GM12872 (cell line): ENCODE results near the gene NSG2.

Source experiments
- TF ChIP-seq, protein P1 (sequence below): IDR thresholded peaks from 3 replicates; pipeline ENCODE4 v1.5.1; 2011; ENCODE audit warnings: low read depth, mild to moderate bottlenecking, low read length, moderate library complexity; ENCODE audit not compliant: insufficient read depth

Gene NSG2

DNA sequence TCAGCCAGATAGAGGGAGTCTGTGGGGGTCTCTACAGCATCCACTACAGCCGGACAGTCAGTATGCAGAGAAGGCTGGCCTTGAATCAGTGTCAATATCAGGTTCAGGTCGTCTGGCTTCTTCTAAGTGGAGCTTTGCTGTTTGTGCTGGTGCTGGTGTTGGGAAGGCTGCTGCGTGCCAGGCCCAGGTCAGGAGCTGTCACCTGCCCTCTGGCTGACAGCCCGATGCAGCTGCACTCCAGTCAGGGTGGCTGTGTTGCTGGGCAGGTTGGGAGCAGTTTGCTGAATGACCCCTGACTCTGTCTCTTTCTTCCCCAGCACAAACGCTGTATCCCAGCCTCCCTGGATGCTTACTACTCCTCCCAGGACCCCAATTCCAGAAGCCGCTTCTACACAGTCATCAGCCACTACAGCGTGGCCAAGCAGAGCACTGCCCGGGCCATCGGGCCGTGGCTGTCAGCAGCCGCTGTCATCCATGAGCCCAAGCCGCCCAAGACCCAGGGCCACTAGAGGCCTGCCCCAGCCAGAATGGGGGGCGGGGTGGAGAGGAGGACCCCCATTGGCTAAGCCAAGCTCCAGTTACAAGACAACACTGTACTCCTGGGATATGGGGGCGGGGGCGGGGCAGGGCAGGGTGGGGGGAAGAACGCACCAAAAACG is 61.6 kb downstream of the NSG2 start:
- TF ChIP-seq, protein P1, sequence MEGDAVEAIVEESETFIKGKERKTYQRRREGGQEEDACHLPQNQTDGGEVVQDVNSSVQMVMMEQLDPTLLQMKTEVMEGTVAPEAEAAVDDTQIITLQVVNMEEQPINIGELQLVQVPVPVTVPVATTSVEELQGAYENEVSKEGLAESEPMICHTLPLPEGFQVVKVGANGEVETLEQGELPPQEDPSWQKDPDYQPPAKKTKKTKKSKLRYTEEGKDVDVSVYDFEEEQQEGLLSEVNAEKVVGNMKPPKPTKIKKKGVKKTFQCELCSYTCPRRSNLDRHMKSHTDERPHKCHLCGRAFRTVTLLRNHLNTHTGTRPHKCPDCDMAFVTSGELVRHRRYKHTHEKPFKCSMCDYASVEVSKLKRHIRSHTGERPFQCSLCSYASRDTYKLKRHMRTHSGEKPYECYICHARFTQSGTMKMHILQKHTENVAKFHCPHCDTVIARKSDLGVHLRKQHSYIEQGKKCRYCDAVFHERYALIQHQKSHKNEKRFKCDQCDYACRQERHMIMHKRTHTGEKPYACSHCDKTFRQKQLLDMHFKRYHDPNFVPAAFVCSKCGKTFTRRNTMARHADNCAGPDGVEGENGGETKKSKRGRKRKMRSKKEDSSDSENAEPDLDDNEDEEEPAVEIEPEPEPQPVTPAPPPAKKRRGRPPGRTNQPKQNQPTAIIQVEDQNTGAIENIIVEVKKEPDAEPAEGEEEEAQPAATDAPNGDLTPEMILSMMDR: no peak

DNA sequence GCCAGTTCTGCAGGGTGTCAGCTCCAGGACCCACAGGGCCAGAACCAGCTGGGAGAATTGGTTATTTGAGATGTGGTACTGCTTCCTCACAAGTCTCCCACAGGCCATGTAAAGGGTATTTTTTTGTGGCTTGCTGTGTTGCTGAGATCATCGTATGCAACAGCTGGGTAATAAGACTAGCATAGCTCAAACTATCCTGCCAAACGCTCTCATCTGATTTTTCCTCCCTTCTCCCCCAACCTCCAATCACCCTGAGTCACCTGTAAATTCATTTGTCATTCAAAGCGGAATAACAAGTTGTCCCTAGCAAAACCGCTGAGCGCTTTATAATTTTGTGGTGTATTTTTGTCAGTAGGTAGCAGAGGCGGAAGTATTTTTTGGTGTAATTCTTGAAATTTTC is 63.2 kb downstream of the NSG2 start:
- TF ChIP-seq, protein P1: no peak

DNA sequence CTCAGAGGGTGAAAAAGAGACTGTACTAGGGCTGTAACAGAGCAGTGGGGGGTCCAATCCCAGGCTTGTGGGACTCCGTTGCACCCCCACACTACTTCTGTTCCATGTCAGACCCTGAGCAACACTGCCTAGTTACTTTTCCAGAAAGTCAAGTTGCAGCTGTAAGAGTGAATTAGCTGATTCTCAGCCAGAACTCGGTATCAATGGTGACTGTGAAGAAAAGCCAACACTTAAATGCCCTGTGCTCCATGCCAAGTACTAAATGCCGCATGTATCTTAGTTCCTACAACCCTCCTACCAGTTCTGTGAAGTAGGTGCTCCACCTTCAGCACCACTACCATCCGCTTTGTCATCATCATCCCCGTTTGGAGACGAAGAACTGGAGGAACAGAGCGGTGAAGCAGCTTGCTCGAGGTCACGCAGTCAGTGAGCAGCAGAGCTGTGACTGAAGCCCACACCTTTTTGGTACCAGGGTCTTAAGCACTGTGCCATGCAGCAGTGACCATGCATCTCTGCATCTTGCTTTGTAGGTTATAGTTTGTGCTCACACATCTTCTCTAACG is 64.3 kb downstream of the NSG2 start:
- TF ChIP-seq, protein P1: no peak

DNA sequence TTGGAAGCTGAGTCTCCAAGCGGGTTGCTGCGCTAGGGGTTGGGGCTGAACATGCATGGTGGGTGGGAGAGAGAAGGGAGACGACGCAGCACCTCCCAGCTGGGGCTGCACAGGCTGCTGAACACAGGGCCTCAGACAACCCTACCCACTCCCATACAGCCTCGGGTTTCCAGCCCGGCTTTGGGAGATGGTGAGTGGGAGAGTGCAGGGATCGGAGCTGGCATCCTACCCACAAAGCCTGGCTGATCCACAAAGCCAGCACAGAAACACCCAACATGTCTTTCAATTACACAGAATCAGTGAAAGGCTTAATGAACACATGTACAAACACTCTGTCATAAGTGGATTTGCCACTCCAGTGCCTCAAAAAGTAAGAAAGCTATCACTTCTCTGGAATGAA is 64.8 kb downstream of the NSG2 start:
- TF ChIP-seq, protein P1: no peak

DNA sequence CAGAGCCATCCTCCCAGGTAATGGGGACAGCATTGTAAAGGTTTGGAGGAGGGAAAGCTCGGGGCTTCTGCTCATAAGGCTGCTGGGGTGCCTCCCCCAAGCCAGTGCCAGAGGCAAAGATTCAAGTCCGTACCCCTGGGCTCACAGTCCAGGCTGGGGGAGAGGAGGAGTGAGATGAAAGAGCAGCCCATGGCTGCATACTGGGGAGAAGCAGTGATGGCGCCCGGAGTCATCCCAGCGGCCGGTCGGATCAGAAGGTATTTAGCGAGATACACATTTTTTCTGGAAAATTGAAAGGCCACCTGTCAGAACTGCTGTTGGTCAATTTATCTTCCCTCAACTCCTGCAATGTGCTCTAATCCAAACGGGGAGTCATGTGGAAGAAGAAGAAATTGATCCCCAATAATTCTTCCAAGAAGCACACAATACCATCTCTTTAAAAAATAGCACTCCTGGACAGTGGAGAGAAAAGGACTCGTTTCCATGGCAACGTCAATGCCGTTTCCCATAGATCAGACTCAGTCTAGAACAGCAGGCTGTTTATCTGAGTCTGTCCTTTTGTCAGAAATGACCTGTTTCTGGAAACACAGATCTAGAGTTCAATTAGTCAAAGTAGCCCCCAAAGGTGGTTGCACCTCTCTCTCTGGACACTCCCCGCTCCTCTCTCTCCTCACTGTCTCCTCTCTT is 65.9 kb downstream of the NSG2 start:
- TF ChIP-seq, protein P1: no peak

DNA sequence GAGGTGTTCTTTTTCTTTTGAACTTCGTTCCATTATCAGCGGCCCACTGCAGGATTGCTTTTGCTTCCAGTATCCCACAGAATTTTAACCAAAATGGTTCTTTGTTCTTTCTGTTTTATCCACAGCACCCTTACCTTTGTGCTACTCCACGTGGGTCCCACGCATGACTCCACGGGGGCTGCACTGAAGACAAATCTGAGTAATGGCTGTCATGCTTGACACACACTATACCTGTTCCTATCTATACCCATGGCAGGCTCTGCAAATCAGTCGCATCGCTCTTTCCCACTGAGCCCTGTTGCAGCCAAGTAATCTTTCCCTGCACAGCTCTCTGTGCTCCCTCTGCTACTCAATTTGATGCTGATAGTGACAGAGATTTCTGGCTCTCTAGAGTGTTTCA is 69.7 kb downstream of the NSG2 start:
- TF ChIP-seq, protein P1: no peak

DNA sequence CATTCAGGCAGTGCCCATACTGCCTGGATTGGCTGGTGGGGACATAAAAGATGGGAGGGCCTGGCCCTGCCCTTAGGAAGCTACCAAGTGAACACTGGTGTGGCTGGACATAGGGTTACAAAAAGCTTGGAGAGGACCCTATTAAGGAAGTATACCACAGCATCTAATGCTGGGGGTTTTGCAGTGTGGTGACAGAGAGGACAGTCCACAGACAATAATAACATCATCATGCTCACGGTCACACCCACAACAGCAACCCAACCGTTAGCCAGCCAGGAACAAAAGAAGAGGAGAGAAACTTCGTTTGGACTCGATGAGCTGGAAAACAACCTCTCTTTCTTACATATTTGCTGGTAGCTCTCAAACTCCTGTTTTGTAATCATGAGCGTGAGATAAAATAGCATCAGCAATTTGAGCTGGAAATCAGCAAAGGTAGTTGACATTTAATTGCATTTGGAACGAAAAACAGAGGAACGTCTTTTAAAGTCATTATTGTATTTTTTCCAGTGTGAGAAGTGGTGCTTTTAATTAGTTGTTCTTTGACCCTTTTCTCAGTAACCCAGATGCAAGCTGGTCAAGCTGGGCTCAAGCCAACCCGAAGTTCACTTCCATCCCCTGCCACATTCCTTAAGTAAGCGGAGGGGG is 73.4 kb downstream of the NSG2 start:
- TF ChIP-seq, protein P1: no peak
